OCI-LY1 (cell line): ENCODE data around the gene CENPS.

Experiments used
- CTCF ChIP-seq: fragments of 200-600 bp; sonication (generic), shearing (Covaris generic); IDR thresholded peaks from 2 replicates; pipeline ENCODE4 v1.5.1; 2017; ENCODE audit warnings: mild to moderate bottlenecking, antibody characterized with exemption, low read length, moderate library complexity, mixed read lengths
- EZH2 ChIP-seq: fragments of 200-600 bp; sonication (generic), shearing (Covaris generic); IDR thresholded peaks from 2 replicates; pipeline ENCODE4 v1.8.0; 2017; ENCODE audit warnings: borderline replicate concordance, mixed run types, mild to moderate bottlenecking, antibody characterized with exemption, low read length, moderate library complexity, mixed read lengths

- TF ChIP-seq EZH2 (no peak), CTCF (no peak)
These were observed 36.8 kb downstream of the CENPS start for GRCh38 chr1:10467078-10467477.
